H9 (cell line): ENCODE measurements around the gene OR1B1. TPM values are rescaled to one million over a fixed set of nuclear protein-coding genes. Genes with fewer than 3 reads are reported as not detected.

ENCODE experiments used
- DNase-seq: peaks from one replicate; pipeline ENCODE4 v3.0.0-alpha.2; 2017
- H2AFZ ChIP-seq: one replicate; pipeline ENCODE4 v1.6.1; 2013; ENCODE audit warnings: mild to moderate bottlenecking, low read length, control low read depth, moderate library complexity
- H2AK5ac ChIP-seq: 2 replicates; pipeline ENCODE4 v1.6.1; 2013; ENCODE audit warnings: low read length, control low read depth, mixed read lengths; ENCODE audit not compliant: insufficient read length
- H2BK120ac ChIP-seq: one replicate; pipeline ENCODE4 v1.6.1; 2013; ENCODE audit warnings: low read depth, mild to moderate bottlenecking, low read length, control low read depth, inconsistent platforms; ENCODE audit not compliant: poor library complexity, severe bottlenecking
- H2BK12ac ChIP-seq: 2 replicates; pipeline ENCODE4 v1.6.1; 2013; ENCODE audit warnings: low read length, control low read depth, mixed read lengths, low read depth; ENCODE audit not compliant: insufficient read length
- H2BK15ac ChIP-seq: 2 replicates; pipeline ENCODE4 v1.6.1; 2013; ENCODE audit warnings: low read depth, low read length, control low read depth
- H2BK20ac ChIP-seq: one replicate; pipeline ENCODE4 v1.6.1; 2013; ENCODE audit warnings: low read depth, mild to moderate bottlenecking, low read length, control low read depth, inconsistent platforms; ENCODE audit not compliant: poor library complexity, severe bottlenecking
- H2BK5ac ChIP-seq: 2 replicates; pipeline ENCODE4 v1.6.1; 2013; ENCODE audit warnings: low read length, control low read depth, mixed read lengths; ENCODE audit not compliant: insufficient read length
- H3K14ac ChIP-seq: 2 replicates; pipeline ENCODE4 v1.6.1; 2013; ENCODE audit warnings: low read length, control low read depth; ENCODE audit not compliant: insufficient read depth
- H3K18ac ChIP-seq: 2 replicates; pipeline ENCODE4 v1.6.1; 2013; ENCODE audit warnings: low read depth, mild to moderate bottlenecking, mixed read lengths, low read length, control low read depth; ENCODE audit not compliant: insufficient read length
- H3K23ac ChIP-seq: 2 replicates; pipeline ENCODE4 v1.6.1; 2013; ENCODE audit warnings: low read length, control low read depth, mixed read lengths, low read depth; ENCODE audit not compliant: insufficient read length
- H3K23me2 ChIP-seq: 2 replicates; pipeline ENCODE4 v1.6.1; 2013; ENCODE audit warnings: low read depth, mild to moderate bottlenecking, mixed read lengths, low read length, control low read depth; ENCODE audit not compliant: insufficient read length, poor library complexity, severe bottlenecking
- H3K27ac ChIP-seq: 2 replicates; pipeline ENCODE4 v1.5.1; 2013; ENCODE audit warnings: low read length, control low read depth, mixed read lengths, low read depth; ENCODE audit not compliant: insufficient read length
- H3K27me3 ChIP-seq: 2 replicates; pipeline ENCODE4 v1.6.1; 2013; ENCODE audit warnings: low read length, control low read depth, inconsistent platforms; ENCODE audit not compliant: insufficient read depth
- H3K4ac ChIP-seq: 2 replicates; pipeline ENCODE4 v1.6.1; 2013; ENCODE audit warnings: low read depth, mild to moderate bottlenecking, control low read depth, inconsistent platforms, low read length, moderate library complexity
- H3K4me1 ChIP-seq: 2 replicates; pipeline ENCODE4 v1.6.1; 2013; ENCODE audit warnings: low read length, control low read depth, inconsistent platforms; ENCODE audit not compliant: insufficient read depth
- H3K4me2 ChIP-seq: 2 replicates; pipeline ENCODE4 v1.6.1; 2013; ENCODE audit warnings: low read length, control low read depth, mixed read lengths; ENCODE audit not compliant: insufficient read length, insufficient read depth
- H3K56ac ChIP-seq: 2 replicates; pipeline ENCODE4 v1.6.1; 2013; ENCODE audit warnings: low read depth, mild to moderate bottlenecking, mixed read lengths, low read length, control low read depth; ENCODE audit not compliant: insufficient read length
- H3K79me1 ChIP-seq: 2 replicates; pipeline ENCODE4 v1.6.1; 2013; ENCODE audit warnings: low read depth, mild to moderate bottlenecking, moderate library complexity, low read length, control low read depth, inconsistent platforms; ENCODE audit not compliant: insufficient read depth, poor library complexity, severe bottlenecking
- H3K79me2 ChIP-seq: 2 replicates; pipeline ENCODE4 v1.6.1; 2013; ENCODE audit warnings: low read length, control low read depth, inconsistent platforms; ENCODE audit not compliant: insufficient read depth
- H3K9ac ChIP-seq: 2 replicates; pipeline ENCODE4 v1.6.1; 2013; ENCODE audit warnings: low read length, control low read depth, mixed read lengths; ENCODE audit not compliant: insufficient read length; ENCODE audit errors: extremely low read depth
- H3K9me3 ChIP-seq: one replicate; pipeline ENCODE4 v1.6.1; 2013; ENCODE audit warnings: low read depth, low read length, inconsistent platforms; ENCODE audit not compliant: control insufficient read depth
- H3T11ph ChIP-seq: one replicate; pipeline ENCODE4 v1.6.1; 2013; ENCODE audit warnings: mild to moderate bottlenecking, low read length, control low read depth, inconsistent platforms
- H4K20me1 ChIP-seq: one replicate; pipeline ENCODE4 v1.6.1; 2013; ENCODE audit not compliant: control insufficient read depth, insufficient read length, insufficient read depth
- H4K5ac ChIP-seq: 2 replicates; pipeline ENCODE4 v1.6.1; 2013; ENCODE audit warnings: low read depth, mild to moderate bottlenecking, mixed read lengths, low read length, control low read depth; ENCODE audit not compliant: insufficient read length
- H4K8ac ChIP-seq: replicated peaks from 2 replicates; pipeline ENCODE4 v1.6.1; 2013; ENCODE audit warnings: low read length, control low read depth, mixed read lengths, low read depth; ENCODE audit not compliant: insufficient read length
- H4K91ac ChIP-seq: 2 replicates; pipeline ENCODE4 v1.6.1; 2013; ENCODE audit warnings: low read depth, mild to moderate bottlenecking, moderate library complexity, mixed read lengths, low read length, control low read depth; ENCODE audit not compliant: insufficient read length
- H3K27ac Mint-ChIP-seq, 3 experiments: 2 replicates in 2 of 3; 3 replicates in 1 of 3; pipeline ENCODE4 v1.8.0; 2020 to 2021; ENCODE audit warnings: mixed read lengths in 3 of 3, mild to moderate bottlenecking in 1 of 3, moderate library complexity in 1 of 3
- H3K27me3 Mint-ChIP-seq: 2 replicates; pipeline ENCODE4 v1.8.0; 2021; ENCODE audit warnings: low read depth, mild to moderate bottlenecking, moderate library complexity, mixed read lengths
- H3K36me3 Mint-ChIP-seq, 3 experiments: 2 replicates in 2 of 3; 3 replicates in 1 of 3; pipeline ENCODE4 v1.8.0; 2020 to 2021; ENCODE audit warnings: low read depth in 3 of 3, mixed read lengths in 3 of 3; ENCODE audit not compliant: insufficient read depth in 1 of 3
- H3K4me1 Mint-ChIP-seq, 2 experiments: 2 replicates each; pipeline ENCODE4 v1.8.0; 2020; ENCODE audit warnings: mixed read lengths in 2 of 2
- H3K4me3 Mint-ChIP-seq, 2 experiments: 2 replicates in 1 of 2; 3 replicates in 1 of 2; pipeline ENCODE4 v1.8.0; 2020 to 2021; ENCODE audit warnings: mild to moderate bottlenecking in 2 of 2, mixed read lengths in 2 of 2, moderate library complexity in 1 of 2
- H3K9me3 Mint-ChIP-seq, 2 experiments: 2 replicates in 1 of 2; 3 replicates in 1 of 2; pipeline ENCODE4 v1.8.0; 2020; ENCODE audit warnings: mild to moderate bottlenecking in 2 of 2, mixed read lengths in 2 of 2, moderate library complexity in 1 of 2
- CTCF ChIP-seq: fragments of 200-600 bp; sonication (generic); conservative IDR thresholded peaks from 3 replicates; pipeline ENCODE4 v1.8.0; 2021; ENCODE audit warnings: antibody characterized with exemption, mild to moderate bottlenecking
- total RNA-seq: library from RNA; stranded (reverse); gene quantifications from 2 replicates; pipeline ENCODE4 v1.2.1, GENCODE V29; 2021

OR1B1 gene
- total RNA-seq, 1 experiment from 2014 or later: not detected

- peaks cover 48% of the 10 kb centered on the region for H3K9me3 ChIP-seq
- no peak overlapping the region for H3K27ac ChIP-seq
- Mint-ChIP-seq H3K4me1 (no peaks in the 10 kb centered on the region), H3K4me3 (no peak overlapping the region), H3K36me3 (peaks cover 0 to 21% (median 5%) of the 10 kb centered on the region in 3 experiments; a peak in 4 of 7 replicates), H3K27me3 (no peaks in the 10 kb centered on the region), H3K9me3 (peaks cover 85 to 95% of the 10 kb centered on the region in 2 experiments), H3K27ac (no peak overlapping the region)
- H3K4me1 ChIP-seq: no peaks in the 10 kb centered on the region
- H2AK5ac ChIP-seq: no peak overlapping the region
- H4K8ac ChIP-seq: no peak overlapping the region
- no peak overlapping the region for H3K23ac ChIP-seq
- H3K79me2 ChIP-seq: no peaks in the 10 kb centered on the region
- H2BK20ac ChIP-seq: no peak overlapping the region
- no peak for TF ChIP-seq CTCF
- H3K18ac ChIP-seq: no peak overlapping the region
- H3T11ph ChIP-seq: no peak overlapping the region
- H3K4ac ChIP-seq: no peak overlapping the region
- no peak overlapping the region for H2BK12ac ChIP-seq
- H3K9ac ChIP-seq: no peak overlapping the region
- no peak overlapping the region for H3K56ac ChIP-seq
- H4K20me1 ChIP-seq: no peaks in the 10 kb centered on the region
- no peak overlapping the region for H4K91ac ChIP-seq
- no peak overlapping the region for H3K4me2 ChIP-seq
- no peak overlapping the region for H2BK15ac ChIP-seq
- H3K23me2 ChIP-seq: no peaks in the 10 kb centered on the region
- no peak overlapping the region for H4K5ac ChIP-seq
- H3K27me3 ChIP-seq: no peaks in the 10 kb centered on the region
- H2BK5ac ChIP-seq: no peak overlapping the region
- no peak overlapping the region for H2AFZ ChIP-seq
- H2BK120ac ChIP-seq: no peak overlapping the region
- no peak overlapping the region for H3K14ac ChIP-seq
- H3K79me1 ChIP-seq: no peaks in the 10 kb centered on the region
- no peak for DNase-seq
These were observed 27.4 kb upstream of the OR1B1 start for GRCh38 chr9:122684851-122685250.
